ENCODE results near the gene KIAA0319L.
A peak's percentile ranks its signal among the peaks of the same experiment; 100 is the strongest.
"Not testable (repeated sequence)": the region's sequence is repeated elsewhere in the genome, so short reads cannot be mapped to it uniquely, and the experiment has no call there.

KIAA0319L gene

GRCh38 chr1:35581621-35582020, 24.4 kb upstream of the KIAA0319L start:
- not testable (repeated sequence) for H3K36me3 ChIP-seq (ENCODE audit: control insufficient read depth in 1 of 2, insufficient read depth in 2 of 2, low read length in 2 of 2); H3K23ac ChIP-seq (ENCODE audit: low read length); H3K4ac ChIP-seq (ENCODE audit: low read depth, low read length); H3K79me2 ChIP-seq (ENCODE audit: control insufficient read depth, insufficient read depth, low read length, poor library complexity); H3K18ac ChIP-seq (ENCODE audit: low read length); H3K4me3 ChIP-seq (ENCODE audit: low read depth, low read length); H4K8ac ChIP-seq (ENCODE audit: low read depth, low read length); H3K4me2 ChIP-seq (ENCODE audit: low read length); H3K9ac ChIP-seq (ENCODE audit: low read length); DNase-seq; H2AK5ac ChIP-seq (ENCODE audit: low read length); H3K27me3 ChIP-seq (ENCODE audit: insufficient read depth, low read length); H2BK5ac ChIP-seq (ENCODE audit: low read depth, low read length, poor library complexity); H3K27ac ChIP-seq (ENCODE audit: low read depth, low read length); H4K12ac ChIP-seq (ENCODE audit: low read depth, low read length); H2BK12ac ChIP-seq (ENCODE audit: low read length); H2AFZ ChIP-seq (ENCODE audit: insufficient read depth, low read length, poor library complexity); H3K9me3 ChIP-seq (ENCODE audit: insufficient read depth, low read depth, low read length); H4K91ac ChIP-seq (ENCODE audit: low read depth, low read length); H3K14ac ChIP-seq (ENCODE audit: low read length); H2BK120ac ChIP-seq (ENCODE audit: insufficient read depth, low read length, poor library complexity)
- Histone ChIP-seq H3K79me1 (ENCODE audit: low read length) (peaks cover 13% of the 10 kb centered on the region), H3K4me1 (ENCODE audit: control insufficient read depth in 1 of 2, insufficient read depth in 2 of 2, low read length in 2 of 2) (peaks cover 16% of the 10 kb centered on the region in 2 experiments)
- WGBS (ENCODE audit: extremely low coverage, insufficient coverage, insufficient read length), result no CpG with 5 or more reads among the region's 9 CpGs

- no peak overlapping the region for H3K4me3 ChIP-seq (ENCODE audit: low read depth, low read length)
Observed at GRCh38 chr1:35580949-35581388, 23.8 kb upstream of the KIAA0319L start.

GRCh38 chr1:35577071-35577998, 20.1 kb upstream of the KIAA0319L start:
- Histone ChIP-seq H3K18ac (ENCODE audit: low read length) (peak overlapping the region; percentile 70), H3K9ac (ENCODE audit: low read length) (no peak overlapping the region), H3K4ac (ENCODE audit: low read depth, low read length) (peak overlapping the region; percentile 35), H2AK5ac (ENCODE audit: low read length) (peak overlapping the region; percentile 61), H3K23ac (ENCODE audit: low read length) (no peak overlapping the region), H3K27ac (ENCODE audit: low read depth, low read length) (no peak overlapping the region), H3K4me2 (ENCODE audit: low read length) (peak overlapping the region; percentile 60), H3K79me2 (ENCODE audit: control insufficient read depth, insufficient read depth, low read length, poor library complexity) (peaks cover 17% of the 10 kb centered on the region), H4K8ac (ENCODE audit: low read depth, low read length) (peak overlapping the region; percentile 89), H2BK5ac (ENCODE audit: low read depth, low read length, poor library complexity) (peak overlapping the region; percentile 10), H2BK120ac (ENCODE audit: insufficient read depth, low read length, poor library complexity) (peak overlapping the region; percentile 33), H3K27me3 (ENCODE audit: insufficient read depth, low read length) (peaks cover 5% of the 10 kb centered on the region), H4K12ac (ENCODE audit: low read depth, low read length) (peak overlapping the region; percentile 72), H4K91ac (ENCODE audit: low read depth, low read length) (peak overlapping the region; percentile 82), H2AFZ (ENCODE audit: insufficient read depth, low read length, poor library complexity) (peak overlapping the region; percentile 68), H2BK12ac (ENCODE audit: low read length) (peak overlapping the region; percentile 70), H3K4me1 (ENCODE audit: control insufficient read depth in 1 of 2, insufficient read depth in 2 of 2, low read length in 2 of 2) (peaks cover 51% of the 10 kb centered on the region in 2 experiments), H3K9me3 (ENCODE audit: insufficient read depth, low read depth, low read length) (no peaks in the 10 kb centered on the region), H3K14ac (ENCODE audit: low read length) (peak overlapping the region; percentile 73), H3K36me3 (ENCODE audit: control insufficient read depth in 1 of 2, insufficient read depth in 2 of 2, low read length in 2 of 2) (no peaks in the 10 kb centered on the region), H3K4me3 (ENCODE audit: low read depth, low read length) (peak overlapping the region; percentile 41), H3K79me1 (ENCODE audit: low read length) (peaks cover 46% of the 10 kb centered on the region)
- DNase-seq, result no peak
- no CpG with 5 or more reads among the region's 70 CpGs for WGBS (ENCODE audit: extremely low coverage, insufficient coverage, insufficient read length)

More at GRCh38 chr1:35580949-35581388, 23.8 kb upstream of the KIAA0319L start:
- H2AFZ ChIP-seq (ENCODE audit: insufficient read depth, low read length, poor library complexity), result no peak overlapping the region
- peaks cover 10% of the 10 kb centered on the region for H3K79me2 ChIP-seq (ENCODE audit: control insufficient read depth, insufficient read depth, low read length, poor library complexity)
- H3K27ac ChIP-seq (ENCODE audit: low read depth, low read length), result no peak overlapping the region
- H3K23ac ChIP-seq (ENCODE audit: low read length), result no peak overlapping the region
- no peak overlapping the region for H2AK5ac ChIP-seq (ENCODE audit: low read length)
- no peak overlapping the region for H4K91ac ChIP-seq (ENCODE audit: low read depth, low read length)
- no peak overlapping the region for H3K14ac ChIP-seq (ENCODE audit: low read length)
- no peak overlapping the region for H2BK5ac ChIP-seq (ENCODE audit: low read depth, low read length, poor library complexity)
- peaks cover 19% of the 10 kb centered on the region for H3K79me1 ChIP-seq (ENCODE audit: low read length)
- no CpG with 5 or more reads among the region's 4 CpGs for WGBS (ENCODE audit: extremely low coverage, insufficient coverage, insufficient read length)
- no peak overlapping the region for H3K4ac ChIP-seq (ENCODE audit: low read depth, low read length)
- peaks cover 22 to 23% of the 10 kb centered on the region in 2 experiments for H3K4me1 ChIP-seq (ENCODE audit: control insufficient read depth in 1 of 2, insufficient read depth in 2 of 2, low read length in 2 of 2)
- H3K27me3 ChIP-seq (ENCODE audit: insufficient read depth, low read length), result no peaks in the 10 kb centered on the region
- no peaks in the 10 kb centered on the region for H3K36me3 ChIP-seq (ENCODE audit: control insufficient read depth in 1 of 2, insufficient read depth in 2 of 2, low read length in 2 of 2)
- DNase-seq, result no peak
- no peak overlapping the region for H3K9ac ChIP-seq (ENCODE audit: low read length)
- H2BK120ac ChIP-seq (ENCODE audit: insufficient read depth, low read length, poor library complexity), result no peak overlapping the region
- H4K12ac ChIP-seq (ENCODE audit: low read depth, low read length), result no peak overlapping the region
- H3K18ac ChIP-seq (ENCODE audit: low read length), result no peak overlapping the region
- H2BK12ac ChIP-seq (ENCODE audit: low read length), result no peak overlapping the region
- no peak overlapping the region for H4K8ac ChIP-seq (ENCODE audit: low read depth, low read length)
- no peak overlapping the region for H3K4me2 ChIP-seq (ENCODE audit: low read length)
- H3K9me3 ChIP-seq (ENCODE audit: insufficient read depth, low read depth, low read length), result no peaks in the 10 kb centered on the region

GRCh38 chr1:35576766-35577070, 19.5 kb upstream of the KIAA0319L start:
- Histone ChIP-seq H3K27ac (ENCODE audit: low read depth, low read length) (peak overlapping the region; percentile 72), H2BK120ac (ENCODE audit: insufficient read depth, low read length, poor library complexity) (peak overlapping the region; percentile 81), H4K8ac (ENCODE audit: low read depth, low read length) (peak overlapping the region; percentile 89), H2AFZ (ENCODE audit: insufficient read depth, low read length, poor library complexity) (peak overlapping the region; percentile 68), H3K79me2 (ENCODE audit: control insufficient read depth, insufficient read depth, low read length, poor library complexity) (peaks cover 17% of the 10 kb centered on the region), H4K91ac (ENCODE audit: low read depth, low read length) (peak overlapping the region; percentile 82), H3K4me1 (ENCODE audit: control insufficient read depth in 1 of 2, insufficient read depth in 2 of 2, low read length in 2 of 2) (peaks cover 51 to 54% of the 10 kb centered on the region in 2 experiments), H2BK12ac (ENCODE audit: low read length) (peak overlapping the region; percentile 70), H3K14ac (ENCODE audit: low read length) (peak overlapping the region; percentile 38), H3K4ac (ENCODE audit: low read depth, low read length) (peak overlapping the region; percentile 21), H3K18ac (ENCODE audit: low read length) (peak overlapping the region; percentile 51), H3K79me1 (ENCODE audit: low read length) (peaks cover 46% of the 10 kb centered on the region), H3K4me2 (ENCODE audit: low read length) (peak overlapping the region; percentile 82), H2AK5ac (ENCODE audit: low read length) (peak overlapping the region; percentile 73), H2BK5ac (ENCODE audit: low read depth, low read length, poor library complexity) (peak overlapping the region; percentile 54)
- DNase-seq; H3K9ac ChIP-seq (ENCODE audit: low read length); H3K36me3 ChIP-seq (ENCODE audit: control insufficient read depth in 1 of 2, insufficient read depth in 2 of 2, low read length in 2 of 2); H3K9me3 ChIP-seq (ENCODE audit: insufficient read depth, low read depth, low read length); H4K12ac ChIP-seq (ENCODE audit: low read depth, low read length); H3K4me3 ChIP-seq (ENCODE audit: low read depth, low read length); H3K27me3 ChIP-seq (ENCODE audit: insufficient read depth, low read length); H3K23ac ChIP-seq (ENCODE audit: low read length): not testable (repeated sequence)
- WGBS (ENCODE audit: extremely low coverage, insufficient coverage, insufficient read length), result no CpG with 5 or more reads among the region's 37 CpGs

All from trophoblast cell (in vitro differentiated cells and primary cell).